Measurements from ENCODE around the gene FOXC2. TPM values are rescaled to one million over a fixed set of nuclear protein-coding genes. Genes with fewer than 3 reads are reported as not detected.

FOXC2 gene
- total RNA-seq, 2 donors from 2014 or later = 0.66 to 0.78 TPM

GRCh38 chr16:86597880-86598606 is 31.4 kb downstream of the FOXC2 start:
- ATAC-seq = no peak
- Histone ChIP-seq H3K4me1 (no peaks in the 10 kb centered on the region), H3K4me3 (no peak overlapping the region), H3K27ac (no peak overlapping the region), H3K36me3 (replicated peaks in 1 of 2; ENCODE audit: insufficient read depth in 1 of 2, low read depth in 2 of 2) (no peaks in the 10 kb centered on the region), H3K27me3 (peaks cover 0 to 5% of the 10 kb centered on the region in 2 donors), H3K9me3 (no peaks in the 10 kb centered on the region)
- intact Hi-C loops (cut with DNase I) = no loop called here
- 45 to 48% methylated on average over 7 of the region's 7 CpGs for WGBS, 2 donors
- no peak for TF ChIP-seq CTCF (IDR thresholded peaks at IDR 0.05)
- TF ChIP-seq POLR2A (IDR thresholded peaks at IDR 0.05) = no peak
- DNase-seq = no peak

GRCh38 chr16:86598607-86599565 is 32.3 kb downstream of the FOXC2 start:
- intact Hi-C loops (cut with DNase I) = no loop called here
- H3K27me3 ChIP-seq = no peaks in the 10 kb centered on the region

GRCh38 chr16:86601356-86601755 is 34.7 kb downstream of the FOXC2 start:
- 54 to 57% methylated on average over 2 of the region's 2 CpGs for WGBS, 2 donors
- no peaks in the 10 kb centered on the region for H3K36me3 ChIP-seq (replicated peaks in 1 of 2; ENCODE audit: insufficient read depth in 1 of 2, low read depth in 2 of 2)
- DNase-seq = no peak
- no peak overlapping the region for H3K4me3 ChIP-seq
- intact Hi-C loops (cut with DNase I) = no loop called here
- H3K27ac ChIP-seq = no peak overlapping the region
- H3K9me3 ChIP-seq = no peaks in the 10 kb centered on the region
- H3K27me3 ChIP-seq = peaks cover 0 to 6% of the 10 kb centered on the region in 2 donors
- TF ChIP-seq CTCF (IDR thresholded peaks at IDR 0.05) (no peak), POLR2A (IDR thresholded peaks at IDR 0.05) (no peak)
- no peaks in the 10 kb centered on the region for H3K4me1 ChIP-seq
- ATAC-seq = no peak

More at GRCh38 chr16:86598607-86599565, 32.3 kb downstream of the FOXC2 start:
- 47 to 54% methylated on average over 21 to 22 of the region's 22 CpGs for WGBS, 2 donors
- no peak for TF ChIP-seq CTCF (IDR thresholded peaks at IDR 0.05)
- TF ChIP-seq POLR2A (IDR thresholded peaks at IDR 0.05) = no peak
- Histone ChIP-seq H3K36me3 (replicated peaks in 1 of 2; ENCODE audit: insufficient read depth in 1 of 2, low read depth in 2 of 2) (no peaks in the 10 kb centered on the region), H3K9me3 (no peaks in the 10 kb centered on the region), H3K4me1 (no peaks in the 10 kb centered on the region), H3K4me3 (no peak overlapping the region), H3K27ac (no peak overlapping the region)
- DNase-seq = no peak
- no peak for ATAC-seq

DNA sequence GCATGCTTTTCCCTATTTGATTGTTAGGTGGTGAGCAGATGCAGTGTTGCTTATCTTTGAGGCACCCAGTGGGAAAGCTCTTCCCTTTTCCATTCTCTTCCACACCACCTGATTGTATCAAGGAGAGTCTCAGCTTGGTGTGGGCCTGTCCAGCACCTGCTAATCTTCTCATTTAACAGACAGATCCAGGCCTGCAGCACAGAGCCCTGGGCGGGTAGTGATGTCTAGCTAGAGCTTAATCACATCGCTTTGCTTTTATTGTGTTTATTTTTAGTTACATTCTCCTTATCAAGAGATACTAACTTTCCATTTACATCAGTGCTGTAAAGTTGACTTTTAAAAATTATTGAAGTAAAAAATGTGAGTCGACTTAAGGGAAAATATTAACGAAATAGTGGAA is 35.9 kb downstream of the FOXC2 start:
- DNase-seq (no peak), ATAC-seq (no peak)
- Histone ChIP-seq H3K36me3 (replicated peaks in 1 of 2; ENCODE audit: insufficient read depth in 1 of 2, low read depth in 2 of 2) (no peaks in the 10 kb centered on the region), H3K4me1 (no peaks in the 10 kb centered on the region), H3K4me3 (no peak overlapping the region), H3K9me3 (no peaks in the 10 kb centered on the region), H3K27ac (no peak overlapping the region), H3K27me3 (peaks cover 0 to 6% of the 10 kb centered on the region in 2 donors)
- no peak for TF ChIP-seq CTCF (IDR thresholded peaks at IDR 0.05)
- TF ChIP-seq POLR2A (IDR thresholded peaks at IDR 0.05) = no peak
- WGBS, 2 donors = 38% methylated on average over 4 of the region's 4 CpGs
- intact Hi-C loops (cut with DNase I) = no loop called here

Data from body of pancreas (tissue), 4 donors.